WTC11 (cell line): ENCODE results near the gene ATG5. TPM values are rescaled to one million over a fixed set of nuclear protein-coding genes. Genes with fewer than 3 reads are reported as not detected.

Source experiments
- ATAC-seq: fragments of 200-7000 bp; cut with Tn5 transposase; 2 replicates; pipeline ENCODE4 v1.10.0; 2021; ENCODE audit warnings: mild to moderate bottlenecking, moderate library complexity
- CTCF ChIA-PET: fragments of 300-600 bp; sonication (Branson Sonifier 250); formaldehyde crosslinking; loops from one replicate; lab custom pipeline; 2021; ENCODE audit warnings: antibody characterized with exemption; lab: Charles Lee
- POLR2A ChIA-PET: fragments of 350-600 bp; sonication (Branson Sonifier 250); formaldehyde crosslinking; loops from one replicate; lab custom pipeline; 2021; ENCODE audit warnings: antibody characterized with exemption; lab: Charles Lee
- DNase-seq: peaks from one replicate; pipeline ENCODE4 v3.0.0; 2021; ENCODE audit warnings: low spot score
- H3K27ac Mint-ChIP-seq: 2 replicates; pipeline ENCODE4 v1.8.0; 2021; ENCODE audit warnings: mixed read lengths
- H3K27me3 Mint-ChIP-seq: 2 replicates; pipeline ENCODE4 v1.8.0; 2021; ENCODE audit warnings: low read depth, mild to moderate bottlenecking, moderate library complexity, mixed read lengths
- H3K36me3 Mint-ChIP-seq: 2 replicates; pipeline ENCODE4 v1.8.0; 2021; ENCODE audit warnings: mixed read lengths
- H3K4me1 Mint-ChIP-seq: 2 replicates; pipeline ENCODE4 v1.8.0; 2022; ENCODE audit warnings: mixed read lengths
- H3K4me3 Mint-ChIP-seq: 2 replicates; pipeline ENCODE4 v1.8.0; 2021; ENCODE audit warnings: mild to moderate bottlenecking, moderate library complexity, mixed read lengths
- H3K9me3 Mint-ChIP-seq: 2 replicates; pipeline ENCODE4 v1.8.0; 2021; ENCODE audit warnings: mixed read lengths
- CREB1 ChIP-seq: sonication (generic); formaldehyde crosslinking; IDR thresholded peaks from 2 replicates; pipeline ENCODE4 v1.8.0; 2023; ENCODE audit warnings: mild to moderate bottlenecking, missing genetic modification reagents
- GRHL2 ChIP-seq: fragments of 250-450 bp; sonication (Bioruptor Pico); IDR thresholded peaks from 2 replicates; pipeline ENCODE4 v1.8.0; 2022; ENCODE audit warnings: mild to moderate bottlenecking, moderate library complexity; ENCODE audit not compliant: insufficient replicate concordance, severe bottlenecking
- IRF2 ChIP-seq: sonication (generic); formaldehyde crosslinking; IDR thresholded peaks from 2 replicates; pipeline ENCODE4 v1.8.0; 2022; ENCODE audit warnings: low read depth, missing genetic modification reagents, borderline replicate concordance
- JAZF1 ChIP-seq: fragments of 250-450 bp; sonication (Bioruptor Pico); IDR thresholded peaks from 2 replicates; pipeline ENCODE4 v1.9.0; 2021; ENCODE audit warnings: moderate library complexity, mild to moderate bottlenecking, inconsistent platforms
- MXD4 ChIP-seq: fragments of 250-450 bp; sonication (Bioruptor Pico); IDR thresholded peaks from 2 replicates; pipeline ENCODE4 v1.8.0; 2021; ENCODE audit warnings: mild to moderate bottlenecking, moderate library complexity, borderline replicate concordance
- MYBL2 ChIP-seq: sonication (generic); formaldehyde crosslinking; IDR thresholded peaks from 2 replicates; pipeline ENCODE4 v1.8.1; 2023; ENCODE audit warnings: mild to moderate bottlenecking, moderate library complexity, missing genetic modification reagents
- NFE2L1 ChIP-seq: sonication (generic); formaldehyde crosslinking; IDR thresholded peaks from 2 replicates; pipeline ENCODE4 v1.8.1; 2023; ENCODE audit warnings: missing genetic modification reagents
- SP1 ChIP-seq: sonication (generic); formaldehyde crosslinking; conservative IDR thresholded peaks from 2 replicates; pipeline ENCODE4 v1.8.1; 2022; ENCODE audit warnings: missing genetic modification reagents
- ZNF219 ChIP-seq: sonication (generic); formaldehyde crosslinking; IDR thresholded peaks from 2 replicates; pipeline ENCODE4 v1.8.0; 2023; ENCODE audit warnings: missing genetic modification reagents, mild to moderate bottlenecking, borderline replicate concordance
- ZNF671 ChIP-seq: fragments of 250-450 bp; sonication (Bioruptor Pico); IDR thresholded peaks from 2 replicates; pipeline ENCODE4 v1.8.0; 2021; ENCODE audit warnings: mild to moderate bottlenecking
- total RNA-seq: library from RNA; stranded (reverse); gene quantifications from 3 replicates; pipeline ENCODE4 v1.2.3, GENCODE V29; 2021
- TF ChIP-seq, protein P1 (sequence below): sonication (generic); formaldehyde crosslinking; IDR thresholded peaks from 2 replicates; pipeline ENCODE4 v1.8.1; 2022; ENCODE audit warnings: low read depth, mild to moderate bottlenecking, moderate library complexity, missing genetic modification reagents, borderline replicate concordance
- TF ChIP-seq, protein P2 (sequence below): fragments of 250-450 bp; sonication (Bioruptor Pico); IDR thresholded peaks from 2 replicates; pipeline ENCODE4 v1.8.0; 2021; ENCODE audit warnings: mild to moderate bottlenecking
- TF ChIP-seq, protein P3 (sequence below): sonication (generic); formaldehyde crosslinking; IDR thresholded peaks from 2 replicates; pipeline ENCODE4 v1.8.0; 2022; ENCODE audit warnings: mild to moderate bottlenecking, missing genetic modification reagents
- TF ChIP-seq, protein P4 (sequence below): sonication (generic); formaldehyde crosslinking; IDR thresholded peaks from 2 replicates; pipeline ENCODE4 v1.8.0; 2023; ENCODE audit warnings: missing genetic modification reagents
- TF ChIP-seq, protein P5 (sequence below): sonication (generic); formaldehyde crosslinking; IDR thresholded peaks from 2 replicates; pipeline ENCODE4 v1.8.0; 2023; ENCODE audit warnings: mild to moderate bottlenecking, missing genetic modification reagents
- TF ChIP-seq, protein P6 (sequence below): sonication (generic); formaldehyde crosslinking; IDR thresholded peaks from 2 replicates; pipeline ENCODE4 v1.8.0; 2023; ENCODE audit warnings: missing genetic modification reagents, mild to moderate bottlenecking, borderline replicate concordance
- TF ChIP-seq, protein P7 (sequence below): sonication (generic); formaldehyde crosslinking; IDR thresholded peaks from 2 replicates; pipeline ENCODE4 v1.8.1; 2023; ENCODE audit warnings: mild to moderate bottlenecking, missing genetic modification reagents, borderline replicate concordance

Gene ATG5
- total RNA-seq, 1 experiment from 2014 or later = 32.6 TPM

DNA sequence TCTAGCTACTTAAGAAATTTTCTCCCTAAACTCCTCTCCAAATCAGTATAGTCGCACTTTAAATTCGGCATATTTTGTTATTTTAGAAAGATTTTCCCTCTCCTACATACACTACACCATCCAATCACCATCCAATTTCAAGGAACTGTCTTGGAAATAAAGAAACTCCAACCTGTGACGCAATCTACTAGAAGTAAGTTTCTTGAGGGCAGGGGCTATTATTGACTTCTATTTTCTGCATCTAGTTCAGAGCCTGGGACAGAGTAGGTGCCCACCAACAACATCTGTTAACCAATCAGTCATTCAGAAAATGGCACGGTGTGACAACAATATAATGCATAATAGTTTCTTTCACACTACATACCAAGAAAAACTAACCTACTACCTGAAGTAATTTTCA is 3.6 kb downstream of the ATG5 start (continued):
- TF ChIP-seq, protein P1, sequence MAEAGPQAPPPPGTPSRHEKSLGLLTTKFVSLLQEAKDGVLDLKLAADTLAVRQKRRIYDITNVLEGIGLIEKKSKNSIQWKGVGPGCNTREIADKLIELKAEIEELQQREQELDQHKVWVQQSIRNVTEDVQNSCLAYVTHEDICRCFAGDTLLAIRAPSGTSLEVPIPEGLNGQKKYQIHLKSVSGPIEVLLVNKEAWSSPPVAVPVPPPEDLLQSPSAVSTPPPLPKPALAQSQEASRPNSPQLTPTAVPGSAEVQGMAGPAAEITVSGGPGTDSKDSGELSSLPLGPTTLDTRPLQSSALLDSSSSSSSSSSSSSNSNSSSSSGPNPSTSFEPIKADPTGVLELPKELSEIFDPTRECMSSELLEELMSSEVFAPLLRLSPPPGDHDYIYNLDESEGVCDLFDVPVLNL (CRISPR knock-in tag) = no peak
- TF ChIP-seq GRHL2 (CRISPR knock-in tag) = no peak
- no peak for TF ChIP-seq MYBL2 (CRISPR knock-in tag)
- no peak for TF ChIP-seq IRF2 (CRISPR knock-in tag)
- TF ChIP-seq, protein P2, sequence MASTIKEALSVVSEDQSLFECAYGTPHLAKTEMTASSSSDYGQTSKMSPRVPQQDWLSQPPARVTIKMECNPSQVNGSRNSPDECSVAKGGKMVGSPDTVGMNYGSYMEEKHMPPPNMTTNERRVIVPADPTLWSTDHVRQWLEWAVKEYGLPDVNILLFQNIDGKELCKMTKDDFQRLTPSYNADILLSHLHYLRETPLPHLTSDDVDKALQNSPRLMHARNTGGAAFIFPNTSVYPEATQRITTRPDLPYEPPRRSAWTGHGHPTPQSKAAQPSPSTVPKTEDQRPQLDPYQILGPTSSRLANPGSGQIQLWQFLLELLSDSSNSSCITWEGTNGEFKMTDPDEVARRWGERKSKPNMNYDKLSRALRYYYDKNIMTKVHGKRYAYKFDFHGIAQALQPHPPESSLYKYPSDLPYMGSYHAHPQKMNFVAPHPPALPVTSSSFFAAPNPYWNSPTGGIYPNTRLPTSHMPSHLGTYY (CRISPR knock-in tag) = no peak

DNA sequence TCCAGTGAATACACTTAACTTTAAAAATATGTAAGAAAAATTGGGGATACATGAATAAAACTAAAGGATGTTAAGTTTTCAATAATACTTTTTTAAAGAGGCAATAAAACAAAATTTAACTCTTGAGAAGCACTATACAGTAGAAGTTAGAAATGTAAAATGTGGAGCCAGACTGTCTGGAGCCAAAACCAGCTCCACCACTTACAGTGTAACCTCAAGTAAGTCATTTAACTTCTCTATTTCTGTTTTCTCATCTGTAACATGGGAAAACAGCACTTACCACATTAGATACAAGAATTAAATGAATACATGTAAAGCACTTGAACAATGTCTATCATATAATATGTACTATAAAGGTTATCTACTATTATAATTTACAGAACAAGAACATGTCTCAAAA is 6.7 kb downstream of the ATG5 start:
- ATAC-seq (no peak), DNase-seq (no peak)
- ChIA-PET POLR2A (interaction anchor here (0.6 kb wide), 1 partner anchor 1051 kb away, joined by 3 read pairs; no protein-coding TSS in a partner anchor), CTCF (no interaction called here)
- Mint-ChIP-seq H3K4me3 (no peak overlapping the region), H3K4me1 (peaks cover 10% of the 10 kb centered on the region), H3K9me3 (no peaks in the 10 kb centered on the region; the same call in 1 of the 2 replicates), H3K27ac (no peak overlapping the region), H3K36me3 (peaks cover 16% of the 10 kb centered on the region), H3K27me3 (no peaks in the 10 kb centered on the region)
- TF ChIP-seq, protein P2 (CRISPR knock-in tag) = no peak
- TF ChIP-seq NFE2L1 (CRISPR knock-in tag) (no peak), CREB1 (no peak), ZNF671 (CRISPR knock-in tag) (no peak), ZNF219 (CRISPR knock-in tag) (no peak), SP1 (CRISPR knock-in tag) (no peak), MXD4 (CRISPR knock-in tag) (no peak), JAZF1 (CRISPR knock-in tag) (no peak)
- TF ChIP-seq, protein P3, sequence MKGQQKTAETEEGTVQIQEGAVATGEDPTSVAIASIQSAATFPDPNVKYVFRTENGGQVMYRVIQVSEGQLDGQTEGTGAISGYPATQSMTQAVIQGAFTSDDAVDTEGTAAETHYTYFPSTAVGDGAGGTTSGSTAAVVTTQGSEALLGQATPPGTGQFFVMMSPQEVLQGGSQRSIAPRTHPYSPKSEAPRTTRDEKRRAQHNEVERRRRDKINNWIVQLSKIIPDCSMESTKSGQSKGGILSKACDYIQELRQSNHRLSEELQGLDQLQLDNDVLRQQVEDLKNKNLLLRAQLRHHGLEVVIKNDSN (CRISPR knock-in tag) = no peak
- TF ChIP-seq, protein P4, sequence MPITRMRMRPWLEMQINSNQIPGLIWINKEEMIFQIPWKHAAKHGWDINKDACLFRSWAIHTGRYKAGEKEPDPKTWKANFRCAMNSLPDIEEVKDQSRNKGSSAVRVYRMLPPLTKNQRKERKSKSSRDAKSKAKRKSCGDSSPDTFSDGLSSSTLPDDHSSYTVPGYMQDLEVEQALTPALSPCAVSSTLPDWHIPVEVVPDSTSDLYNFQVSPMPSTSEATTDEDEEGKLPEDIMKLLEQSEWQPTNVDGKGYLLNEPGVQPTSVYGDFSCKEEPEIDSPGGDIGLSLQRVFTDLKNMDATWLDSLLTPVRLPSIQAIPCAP = no peak
- TF ChIP-seq, protein P5, sequence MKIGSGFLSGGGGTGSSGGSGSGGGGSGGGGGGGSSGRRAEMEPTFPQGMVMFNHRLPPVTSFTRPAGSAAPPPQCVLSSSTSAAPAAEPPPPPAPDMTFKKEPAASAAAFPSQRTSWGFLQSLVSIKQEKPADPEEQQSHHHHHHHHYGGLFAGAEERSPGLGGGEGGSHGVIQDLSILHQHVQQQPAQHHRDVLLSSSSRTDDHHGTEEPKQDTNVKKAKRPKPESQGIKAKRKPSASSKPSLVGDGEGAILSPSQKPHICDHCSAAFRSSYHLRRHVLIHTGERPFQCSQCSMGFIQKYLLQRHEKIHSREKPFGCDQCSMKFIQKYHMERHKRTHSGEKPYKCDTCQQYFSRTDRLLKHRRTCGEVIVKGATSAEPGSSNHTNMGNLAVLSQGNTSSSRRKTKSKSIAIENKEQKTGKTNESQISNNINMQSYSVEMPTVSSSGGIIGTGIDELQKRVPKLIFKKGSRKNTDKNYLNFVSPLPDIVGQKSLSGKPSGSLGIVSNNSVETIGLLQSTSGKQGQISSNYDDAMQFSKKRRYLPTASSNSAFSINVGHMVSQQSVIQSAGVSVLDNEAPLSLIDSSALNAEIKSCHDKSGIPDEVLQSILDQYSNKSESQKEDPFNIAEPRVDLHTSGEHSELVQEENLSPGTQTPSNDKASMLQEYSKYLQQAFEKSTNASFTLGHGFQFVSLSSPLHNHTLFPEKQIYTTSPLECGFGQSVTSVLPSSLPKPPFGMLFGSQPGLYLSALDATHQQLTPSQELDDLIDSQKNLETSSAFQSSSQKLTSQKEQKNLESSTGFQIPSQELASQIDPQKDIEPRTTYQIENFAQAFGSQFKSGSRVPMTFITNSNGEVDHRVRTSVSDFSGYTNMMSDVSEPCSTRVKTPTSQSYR (CRISPR knock-in tag) = no peak
- TF ChIP-seq, protein P6, sequence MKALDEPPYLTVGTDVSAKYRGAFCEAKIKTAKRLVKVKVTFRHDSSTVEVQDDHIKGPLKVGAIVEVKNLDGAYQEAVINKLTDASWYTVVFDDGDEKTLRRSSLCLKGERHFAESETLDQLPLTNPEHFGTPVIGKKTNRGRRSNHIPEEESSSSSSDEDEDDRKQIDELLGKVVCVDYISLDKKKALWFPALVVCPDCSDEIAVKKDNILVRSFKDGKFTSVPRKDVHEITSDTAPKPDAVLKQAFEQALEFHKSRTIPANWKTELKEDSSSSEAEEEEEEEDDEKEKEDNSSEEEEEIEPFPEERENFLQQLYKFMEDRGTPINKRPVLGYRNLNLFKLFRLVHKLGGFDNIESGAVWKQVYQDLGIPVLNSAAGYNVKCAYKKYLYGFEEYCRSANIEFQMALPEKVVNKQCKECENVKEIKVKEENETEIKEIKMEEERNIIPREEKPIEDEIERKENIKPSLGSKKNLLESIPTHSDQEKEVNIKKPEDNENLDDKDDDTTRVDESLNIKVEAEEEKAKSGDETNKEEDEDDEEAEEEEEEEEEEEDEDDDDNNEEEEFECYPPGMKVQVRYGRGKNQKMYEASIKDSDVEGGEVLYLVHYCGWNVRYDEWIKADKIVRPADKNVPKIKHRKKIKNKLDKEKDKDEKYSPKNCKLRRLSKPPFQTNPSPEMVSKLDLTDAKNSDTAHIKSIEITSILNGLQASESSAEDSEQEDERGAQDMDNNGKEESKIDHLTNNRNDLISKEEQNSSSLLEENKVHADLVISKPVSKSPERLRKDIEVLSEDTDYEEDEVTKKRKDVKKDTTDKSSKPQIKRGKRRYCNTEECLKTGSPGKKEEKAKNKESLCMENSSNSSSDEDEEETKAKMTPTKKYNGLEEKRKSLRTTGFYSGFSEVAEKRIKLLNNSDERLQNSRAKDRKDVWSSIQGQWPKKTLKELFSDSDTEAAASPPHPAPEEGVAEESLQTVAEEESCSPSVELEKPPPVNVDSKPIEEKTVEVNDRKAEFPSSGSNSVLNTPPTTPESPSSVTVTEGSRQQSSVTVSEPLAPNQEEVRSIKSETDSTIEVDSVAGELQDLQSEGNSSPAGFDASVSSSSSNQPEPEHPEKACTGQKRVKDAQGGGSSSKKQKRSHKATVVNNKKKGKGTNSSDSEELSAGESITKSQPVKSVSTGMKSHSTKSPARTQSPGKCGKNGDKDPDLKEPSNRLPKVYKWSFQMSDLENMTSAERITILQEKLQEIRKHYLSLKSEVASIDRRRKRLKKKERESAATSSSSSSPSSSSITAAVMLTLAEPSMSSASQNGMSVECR (CRISPR knock-in tag) = no peak
- TF ChIP-seq, protein P7, sequence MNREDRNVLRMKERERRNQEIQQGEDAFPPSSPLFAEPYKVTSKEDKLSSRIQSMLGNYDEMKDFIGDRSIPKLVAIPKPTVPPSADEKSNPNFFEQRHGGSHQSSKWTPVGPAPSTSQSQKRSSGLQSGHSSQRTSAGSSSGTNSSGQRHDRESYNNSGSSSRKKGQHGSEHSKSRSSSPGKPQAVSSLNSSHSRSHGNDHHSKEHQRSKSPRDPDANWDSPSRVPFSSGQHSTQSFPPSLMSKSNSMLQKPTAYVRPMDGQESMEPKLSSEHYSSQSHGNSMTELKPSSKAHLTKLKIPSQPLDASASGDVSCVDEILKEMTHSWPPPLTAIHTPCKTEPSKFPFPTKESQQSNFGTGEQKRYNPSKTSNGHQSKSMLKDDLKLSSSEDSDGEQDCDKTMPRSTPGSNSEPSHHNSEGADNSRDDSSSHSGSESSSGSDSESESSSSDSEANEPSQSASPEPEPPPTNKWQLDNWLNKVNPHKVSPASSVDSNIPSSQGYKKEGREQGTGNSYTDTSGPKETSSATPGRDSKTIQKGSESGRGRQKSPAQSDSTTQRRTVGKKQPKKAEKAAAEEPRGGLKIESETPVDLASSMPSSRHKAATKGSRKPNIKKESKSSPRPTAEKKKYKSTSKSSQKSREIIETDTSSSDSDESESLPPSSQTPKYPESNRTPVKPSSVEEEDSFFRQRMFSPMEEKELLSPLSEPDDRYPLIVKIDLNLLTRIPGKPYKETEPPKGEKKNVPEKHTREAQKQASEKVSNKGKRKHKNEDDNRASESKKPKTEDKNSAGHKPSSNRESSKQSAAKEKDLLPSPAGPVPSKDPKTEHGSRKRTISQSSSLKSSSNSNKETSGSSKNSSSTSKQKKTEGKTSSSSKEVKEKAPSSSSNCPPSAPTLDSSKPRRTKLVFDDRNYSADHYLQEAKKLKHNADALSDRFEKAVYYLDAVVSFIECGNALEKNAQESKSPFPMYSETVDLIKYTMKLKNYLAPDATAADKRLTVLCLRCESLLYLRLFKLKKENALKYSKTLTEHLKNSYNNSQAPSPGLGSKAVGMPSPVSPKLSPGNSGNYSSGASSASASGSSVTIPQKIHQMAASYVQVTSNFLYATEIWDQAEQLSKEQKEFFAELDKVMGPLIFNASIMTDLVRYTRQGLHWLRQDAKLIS (CRISPR knock-in tag) = no peak
